ENCODE data around the gene ST8SIA5.

DNA sequence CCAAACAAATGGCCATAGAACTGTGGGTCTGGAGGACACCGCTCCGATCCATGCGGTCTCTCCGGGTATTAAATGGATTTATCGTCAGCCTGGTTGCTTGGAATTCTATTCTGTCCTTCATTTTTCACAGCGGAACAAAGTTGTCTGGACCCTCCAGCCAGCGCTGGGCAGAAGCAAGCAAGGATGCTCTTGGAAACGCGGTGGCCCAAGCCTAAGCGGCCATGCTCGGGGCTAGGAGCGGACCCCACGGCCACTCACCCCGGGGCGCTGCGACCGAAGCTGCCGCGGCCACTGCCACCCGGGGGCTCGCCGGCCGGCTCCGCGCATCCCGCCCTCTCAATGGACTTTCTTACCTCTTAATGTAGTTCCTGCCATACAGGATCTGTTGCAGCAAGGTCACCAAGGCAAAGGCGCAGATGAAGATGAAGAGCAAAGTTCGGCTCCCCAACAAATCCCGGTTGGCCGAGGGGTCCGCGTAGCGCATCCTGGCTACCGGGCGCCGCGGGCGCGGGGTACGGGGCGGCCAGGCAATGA, 761 bp downstream of the ST8SIA5 start:
- no peak for TF ChIP-seq RARB (CRISPR knock-in tag; IDR thresholded peaks at IDR 0.05)
- TF ChIP-seq ISL1 (CRISPR knock-in tag; IDR thresholded peaks at IDR 0.05): no peak
- no peak for TF ChIP-seq BACH2 (CRISPR knock-in tag; IDR thresholded peaks at IDR 0.05; ENCODE audit: borderline replicate concordance)
- TF ChIP-seq ARNTL (CRISPR knock-in tag; IDR thresholded peaks at IDR 0.05; ENCODE audit: borderline replicate concordance, low read depth): no peak
- TF ChIP-seq TCF4 (CRISPR knock-in tag; IDR thresholded peaks at IDR 0.05; ENCODE audit: borderline replicate concordance): no peak
- TF ChIP-seq, protein P1, sequence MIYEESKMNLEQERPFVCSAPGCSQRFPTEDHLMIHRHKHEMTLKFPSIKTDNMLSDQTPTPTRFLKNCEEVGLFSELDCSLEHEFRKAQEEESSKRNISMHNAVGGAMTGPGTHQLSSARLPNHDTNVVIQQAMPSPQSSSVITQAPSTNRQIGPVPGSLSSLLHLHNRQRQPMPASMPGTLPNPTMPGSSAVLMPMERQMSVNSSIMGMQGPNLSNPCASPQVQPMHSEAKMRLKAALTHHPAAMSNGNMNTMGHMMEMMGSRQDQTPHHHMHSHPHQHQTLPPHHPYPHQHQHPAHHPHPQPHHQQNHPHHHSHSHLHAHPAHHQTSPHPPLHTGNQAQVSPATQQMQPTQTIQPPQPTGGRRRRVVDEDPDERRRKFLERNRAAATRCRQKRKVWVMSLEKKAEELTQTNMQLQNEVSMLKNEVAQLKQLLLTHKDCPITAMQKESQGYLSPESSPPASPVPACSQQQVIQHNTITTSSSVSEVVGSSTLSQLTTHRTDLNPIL (CRISPR knock-in tag; IDR thresholded peaks at IDR 0.05; ENCODE audit: low read depth): no peak
- TF ChIP-seq CSDC2 (CRISPR knock-in tag; IDR thresholded peaks at IDR 0.05): no peak
- TF ChIP-seq ZFP30 (CRISPR knock-in tag; IDR thresholded peaks at IDR 0.05): no peak
- TF ChIP-seq ZNF565 (CRISPR knock-in tag; conservative IDR thresholded peaks at IDR 0.05; ENCODE audit: low read depth): no peak
- no peak for TF ChIP-seq PPARA (CRISPR knock-in tag; IDR thresholded peaks at IDR 0.05; ENCODE audit: borderline replicate concordance)
- TF ChIP-seq ZFP3 (CRISPR knock-in tag; IDR thresholded peaks at IDR 0.05): no peak
- no peak for TF ChIP-seq SNAI2 (CRISPR knock-in tag; IDR thresholded peaks at IDR 0.05)
- TF ChIP-seq, protein P2, sequence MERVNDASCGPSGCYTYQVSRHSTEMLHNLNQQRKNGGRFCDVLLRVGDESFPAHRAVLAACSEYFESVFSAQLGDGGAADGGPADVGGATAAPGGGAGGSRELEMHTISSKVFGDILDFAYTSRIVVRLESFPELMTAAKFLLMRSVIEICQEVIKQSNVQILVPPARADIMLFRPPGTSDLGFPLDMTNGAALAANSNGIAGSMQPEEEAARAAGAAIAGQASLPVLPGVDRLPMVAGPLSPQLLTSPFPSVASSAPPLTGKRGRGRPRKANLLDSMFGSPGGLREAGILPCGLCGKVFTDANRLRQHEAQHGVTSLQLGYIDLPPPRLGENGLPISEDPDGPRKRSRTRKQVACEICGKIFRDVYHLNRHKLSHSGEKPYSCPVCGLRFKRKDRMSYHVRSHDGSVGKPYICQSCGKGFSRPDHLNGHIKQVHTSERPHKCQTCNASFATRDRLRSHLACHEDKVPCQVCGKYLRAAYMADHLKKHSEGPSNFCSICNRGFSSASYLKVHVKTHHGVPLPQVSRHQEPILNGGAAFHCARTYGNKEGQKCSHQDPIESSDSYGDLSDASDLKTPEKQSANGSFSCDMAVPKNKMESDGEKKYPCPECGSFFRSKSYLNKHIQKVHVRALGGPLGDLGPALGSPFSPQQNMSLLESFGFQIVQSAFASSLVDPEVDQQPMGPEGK (CRISPR knock-in tag; IDR thresholded peaks at IDR 0.05; ENCODE audit: borderline replicate concordance): no peak

Measured in SK-N-SH treated with all-trans-retinoic acid at 6 μM for 48 hours (cell line).